GM12872 (cell line): ENCODE data around the gene MRPS31.

Experiments
- TF ChIP-seq, protein P1 (sequence below): IDR thresholded peaks from 3 replicates; pipeline ENCODE4 v1.5.1; 2011; ENCODE audit warnings: low read depth, mild to moderate bottlenecking, low read length, moderate library complexity; ENCODE audit not compliant: insufficient read depth

Gene MRPS31

DNA sequence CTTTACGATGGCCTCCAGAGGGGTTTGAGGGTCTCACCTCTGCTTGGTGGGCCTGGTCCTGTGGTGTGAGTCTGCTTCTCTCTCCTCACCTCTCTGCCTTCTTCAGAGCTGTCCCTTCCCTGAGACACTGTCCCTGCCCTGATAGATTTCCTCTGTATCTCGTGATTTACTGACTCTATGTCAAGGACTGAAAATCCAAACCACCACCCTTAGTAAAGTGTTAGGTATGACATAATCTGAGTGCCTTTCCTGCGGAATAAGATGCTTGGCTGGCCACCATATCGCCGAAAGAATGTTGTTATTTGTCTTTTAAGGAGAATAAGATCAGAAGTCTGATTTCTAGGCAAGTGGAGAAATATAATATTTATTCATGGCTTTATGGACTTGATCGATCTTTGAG lies 25.7 kb upstream of the MRPS31 start:
- TF ChIP-seq, protein P1, sequence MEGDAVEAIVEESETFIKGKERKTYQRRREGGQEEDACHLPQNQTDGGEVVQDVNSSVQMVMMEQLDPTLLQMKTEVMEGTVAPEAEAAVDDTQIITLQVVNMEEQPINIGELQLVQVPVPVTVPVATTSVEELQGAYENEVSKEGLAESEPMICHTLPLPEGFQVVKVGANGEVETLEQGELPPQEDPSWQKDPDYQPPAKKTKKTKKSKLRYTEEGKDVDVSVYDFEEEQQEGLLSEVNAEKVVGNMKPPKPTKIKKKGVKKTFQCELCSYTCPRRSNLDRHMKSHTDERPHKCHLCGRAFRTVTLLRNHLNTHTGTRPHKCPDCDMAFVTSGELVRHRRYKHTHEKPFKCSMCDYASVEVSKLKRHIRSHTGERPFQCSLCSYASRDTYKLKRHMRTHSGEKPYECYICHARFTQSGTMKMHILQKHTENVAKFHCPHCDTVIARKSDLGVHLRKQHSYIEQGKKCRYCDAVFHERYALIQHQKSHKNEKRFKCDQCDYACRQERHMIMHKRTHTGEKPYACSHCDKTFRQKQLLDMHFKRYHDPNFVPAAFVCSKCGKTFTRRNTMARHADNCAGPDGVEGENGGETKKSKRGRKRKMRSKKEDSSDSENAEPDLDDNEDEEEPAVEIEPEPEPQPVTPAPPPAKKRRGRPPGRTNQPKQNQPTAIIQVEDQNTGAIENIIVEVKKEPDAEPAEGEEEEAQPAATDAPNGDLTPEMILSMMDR, result no peak

DNA sequence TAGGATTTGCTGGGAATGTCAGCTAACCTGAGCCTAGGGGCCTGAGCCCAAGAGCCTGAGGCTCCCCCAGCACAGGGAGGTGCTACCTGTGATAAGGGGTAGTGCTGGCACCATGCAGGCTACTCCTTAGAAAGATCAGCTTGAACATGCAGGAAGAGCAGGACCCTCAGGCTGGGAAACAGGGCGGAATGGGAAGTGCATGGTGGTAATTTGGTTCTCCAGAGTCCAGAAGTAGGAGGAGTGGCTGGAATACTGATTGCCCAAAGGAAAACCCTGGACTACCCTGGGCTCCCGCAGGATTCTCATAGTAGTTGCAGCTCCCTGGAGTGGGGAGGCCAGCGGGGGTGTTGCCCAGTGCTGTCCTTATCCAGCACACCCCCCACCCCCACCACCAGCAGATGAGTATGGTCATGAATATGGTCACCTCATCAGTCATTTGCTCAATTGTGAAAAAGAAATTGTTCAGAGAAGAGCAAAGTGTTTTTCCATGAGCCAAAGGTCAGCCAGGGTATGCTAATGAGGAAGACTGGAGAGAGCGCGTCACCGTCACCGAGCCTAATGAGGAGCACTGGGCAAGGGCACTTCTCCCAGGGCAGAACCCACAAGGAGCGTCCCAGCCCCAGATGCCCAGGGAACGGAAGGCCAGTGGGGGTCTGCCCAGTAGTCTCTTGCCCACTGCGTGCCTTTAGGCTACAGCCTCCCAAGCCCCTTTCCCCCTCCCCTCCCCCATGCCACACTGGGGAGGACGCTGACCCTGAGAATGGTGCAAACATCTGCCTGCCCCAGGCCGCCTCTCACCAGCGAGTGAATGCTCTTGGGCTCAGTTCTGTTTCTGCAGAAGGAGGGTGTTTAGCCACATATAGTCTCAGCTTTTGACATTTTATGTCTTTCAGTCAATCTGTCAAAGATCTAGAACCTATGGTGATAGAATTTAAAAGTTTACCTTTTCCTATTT lies 23.7 kb upstream of the MRPS31 start:
- TF ChIP-seq, protein P1, result no peak

GRCh38 chr13:40793339-40793738 lies 22.3 kb upstream of the MRPS31 start:
- TF ChIP-seq, protein P1, result no peak

DNA sequence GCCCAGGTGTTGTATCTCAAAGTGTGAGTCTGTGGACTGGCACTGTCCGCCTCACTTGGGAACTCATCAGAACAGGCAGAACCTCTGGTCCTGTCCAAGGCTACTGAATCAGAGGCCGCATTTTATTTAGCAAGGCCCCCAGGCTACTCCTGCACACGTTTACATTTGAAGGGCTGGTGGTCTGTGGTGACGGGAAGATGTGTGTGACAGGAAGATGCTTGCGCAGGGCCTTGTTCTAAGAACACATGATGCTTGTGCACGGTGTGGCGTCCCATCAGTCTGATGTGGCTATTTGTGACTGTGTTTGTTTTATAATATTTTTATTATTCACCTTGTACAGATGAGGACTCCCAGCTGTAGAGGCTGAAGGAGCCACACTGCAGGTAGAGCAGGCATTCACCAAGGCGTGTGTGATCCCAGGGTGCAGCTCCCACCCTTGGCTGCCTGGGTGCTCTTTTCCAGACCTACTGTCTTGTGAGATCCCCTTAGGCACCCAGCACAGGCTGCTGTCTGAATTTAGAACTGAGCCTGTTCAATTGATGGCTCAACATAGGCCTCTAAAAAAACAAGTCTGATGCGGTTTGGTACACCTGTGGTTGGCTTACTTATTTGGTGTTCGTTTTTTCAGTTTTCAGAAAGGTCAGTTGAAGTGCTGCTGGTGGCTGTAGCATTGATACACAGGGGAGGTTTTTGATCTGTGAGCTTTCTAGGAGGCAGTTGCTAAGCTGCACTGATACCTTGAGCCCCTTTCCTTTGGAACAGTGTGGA lies 21.5 kb upstream of the MRPS31 start:
- TF ChIP-seq, protein P1, result no peak

DNA sequence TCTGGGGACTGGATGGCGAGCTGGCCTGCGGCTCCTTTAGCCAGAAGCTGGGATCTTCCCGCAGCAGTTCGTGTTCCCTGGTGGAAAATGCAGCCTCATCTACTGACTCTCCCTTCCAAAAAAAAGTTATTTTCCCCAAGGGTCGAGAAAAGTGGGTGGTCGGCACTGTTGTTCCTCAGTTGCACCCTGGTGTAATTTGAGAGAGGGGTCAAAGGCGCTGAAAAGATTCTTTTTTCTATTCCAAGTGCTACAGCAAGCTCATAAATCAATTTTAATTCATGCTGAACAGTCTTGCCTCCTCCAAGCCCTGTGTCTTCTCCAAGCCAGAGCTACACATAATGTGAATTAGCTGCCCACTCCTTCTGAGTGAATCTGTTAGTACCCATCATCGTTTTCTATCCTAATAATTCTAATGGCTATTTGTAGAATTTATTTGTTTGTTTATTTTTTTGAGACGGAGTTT lies 19.2 kb upstream of the MRPS31 start:
- TF ChIP-seq, protein P1, result no peak

GRCh38 chr13:40789275-40790153 lies 18.5 kb upstream of the MRPS31 start, which contains the start of gene SLC25A15:
Gene SLC25A15 (plus strand): TSS chr13:40789611. CDS start chr13:40793227, 3,616 bp downstream.
- TF ChIP-seq, protein P1, result peak; percentile 43; the same call in 1 of the 3 replicates
